ENCODE measurements around the gene SCAP. TPM values are rescaled to one million over a fixed set of nuclear protein-coding genes. Genes with fewer than 3 reads are reported as not detected.
A peak's percentile ranks its signal among the peaks of the same experiment; 100 is the strongest.

Gene SCAP
- total RNA-seq, 6 donors from 2014 or later, result 65.7 to 134 (median 81.8) TPM

GRCh38 chr3:47422743-47423142 lies 53.0 kb downstream of the SCAP start:
- no peak overlapping the region for H3K27ac ChIP-seq
- ATAC-seq (ENCODE audit: low FRiP score in 2 of 2), result no peak
- TF ChIP-seq, protein P1, sequence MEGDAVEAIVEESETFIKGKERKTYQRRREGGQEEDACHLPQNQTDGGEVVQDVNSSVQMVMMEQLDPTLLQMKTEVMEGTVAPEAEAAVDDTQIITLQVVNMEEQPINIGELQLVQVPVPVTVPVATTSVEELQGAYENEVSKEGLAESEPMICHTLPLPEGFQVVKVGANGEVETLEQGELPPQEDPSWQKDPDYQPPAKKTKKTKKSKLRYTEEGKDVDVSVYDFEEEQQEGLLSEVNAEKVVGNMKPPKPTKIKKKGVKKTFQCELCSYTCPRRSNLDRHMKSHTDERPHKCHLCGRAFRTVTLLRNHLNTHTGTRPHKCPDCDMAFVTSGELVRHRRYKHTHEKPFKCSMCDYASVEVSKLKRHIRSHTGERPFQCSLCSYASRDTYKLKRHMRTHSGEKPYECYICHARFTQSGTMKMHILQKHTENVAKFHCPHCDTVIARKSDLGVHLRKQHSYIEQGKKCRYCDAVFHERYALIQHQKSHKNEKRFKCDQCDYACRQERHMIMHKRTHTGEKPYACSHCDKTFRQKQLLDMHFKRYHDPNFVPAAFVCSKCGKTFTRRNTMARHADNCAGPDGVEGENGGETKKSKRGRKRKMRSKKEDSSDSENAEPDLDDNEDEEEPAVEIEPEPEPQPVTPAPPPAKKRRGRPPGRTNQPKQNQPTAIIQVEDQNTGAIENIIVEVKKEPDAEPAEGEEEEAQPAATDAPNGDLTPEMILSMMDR (IDR thresholded peaks at IDR 0.05), result no peak
- TF ChIP-seq POLR2A (IDR thresholded peaks at IDR 0.05), result no peak
- no peak for TF ChIP-seq EP300 (IDR thresholded peaks at IDR 0.05)
- TF ChIP-seq POLR2AphosphoS5 (IDR thresholded peaks at IDR 0.05), result no peak
- H3K4me1 ChIP-seq, result peaks cover 12 to 17% (median 13%) of the 10 kb centered on the region in 4 donors
- no peaks in the 10 kb centered on the region for H3K9me3 ChIP-seq
- DNase-seq, result no peak
- no peaks in the 10 kb centered on the region for H3K27me3 ChIP-seq
- WGBS, 2 donors, result 90 to 92% methylated on average over 9 of the region's 9 CpGs
- peaks cover 18 to 76% (median 48%) of the 10 kb centered on the region in 4 donors for H3K36me3 ChIP-seq
- H3K4me3 ChIP-seq, result no peak overlapping the region

GRCh38 chr3:47421741-47422649 lies 53.7 kb downstream of the SCAP start:
- peaks cover 12 to 17% (median 13%) of the 10 kb centered on the region in 4 donors for H3K4me1 ChIP-seq
- WGBS, 2 donors, result 68 to 80% methylated on average over 5 to 10 of the region's 13 CpGs
- no peak overlapping the region for H3K4me3 ChIP-seq
- ATAC-seq (ENCODE audit: low FRiP score in 2 of 2), result peak; percentile 12 to 18
- no peaks in the 10 kb centered on the region for H3K9me3 ChIP-seq
- DNase-seq, result peak; percentile 53 to 59
- peak overlapping the region; percentile 25 to 80 (median 63) for H3K27ac ChIP-seq
- H3K36me3 ChIP-seq, result peaks cover 20 to 74% (median 49%) of the 10 kb centered on the region in 4 donors
- no peaks in the 10 kb centered on the region for H3K27me3 ChIP-seq
- TF ChIP-seq, protein P1 (IDR thresholded peaks at IDR 0.05), result peak in 3 of 6 experiments; percentile 14 to 35 (median 23)
- TF ChIP-seq POLR2AphosphoS5 (IDR thresholded peaks at IDR 0.05), result no peak

DNA sequence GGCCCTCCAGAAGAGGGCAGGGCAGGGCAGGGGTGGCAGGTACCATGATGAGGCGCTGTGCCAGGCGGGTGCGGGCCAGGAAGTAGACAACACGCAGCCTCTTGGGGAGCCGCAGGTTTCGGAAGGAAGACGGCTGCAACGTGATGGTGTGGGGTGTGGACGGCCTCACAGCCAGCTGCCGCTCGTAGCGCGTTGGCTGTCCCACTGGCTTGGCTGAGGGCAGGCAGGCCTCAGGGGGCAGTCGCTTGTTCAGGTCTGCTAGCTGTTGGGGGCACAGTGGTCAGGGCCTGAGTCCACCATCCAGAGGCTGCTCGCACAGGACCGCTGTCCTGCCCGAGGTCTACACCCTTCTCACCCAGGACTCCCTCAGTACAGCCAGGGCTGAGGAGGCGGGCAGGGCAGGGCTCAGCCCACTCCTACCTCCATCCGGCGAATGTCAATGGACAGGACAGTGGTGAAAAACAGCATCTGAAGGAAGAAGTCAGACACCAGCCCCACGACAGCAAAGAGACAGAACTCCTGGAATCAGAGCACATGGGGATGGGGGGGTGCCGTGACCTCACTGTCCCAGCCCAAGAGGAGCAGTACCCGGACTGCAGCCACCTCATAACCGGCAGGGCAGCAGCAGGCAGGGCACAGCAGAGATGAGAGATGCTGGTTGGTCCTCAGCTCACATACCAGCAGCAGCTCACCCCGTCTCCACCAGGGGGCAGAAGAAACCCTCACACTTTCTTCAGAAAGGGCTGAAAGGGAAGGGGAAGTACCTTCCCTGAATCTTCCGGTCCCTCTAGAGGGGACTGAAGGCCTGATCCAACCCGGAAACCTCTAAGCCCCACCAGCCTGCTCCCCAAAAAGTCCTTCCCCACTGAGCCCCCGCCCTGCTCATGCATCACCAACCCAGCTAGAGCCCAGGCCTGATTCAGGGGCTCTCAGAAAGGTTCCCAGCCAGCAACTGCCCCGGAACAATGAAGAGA lies 54.9 kb downstream of the SCAP start:
- WGBS, 2 donors, result 70 to 71% methylated on average over 14 to 28 of the region's 29 CpGs
- no peak for TF ChIP-seq POLR2A (IDR thresholded peaks at IDR 0.05)
- TF ChIP-seq, protein P1 (IDR thresholded peaks at IDR 0.05), result peak; percentile 76 to 97 (median 94)
- TF ChIP-seq POLR2AphosphoS5 (IDR thresholded peaks at IDR 0.05), result no peak
- no peak for TF ChIP-seq EP300 (IDR thresholded peaks at IDR 0.05)
- peaks cover 21 to 73% (median 44%) of the 10 kb centered on the region in 4 donors for H3K36me3 ChIP-seq
- H3K27ac ChIP-seq, result peak overlapping the region; percentile 25 to 80 (median 63)
- H3K4me3 ChIP-seq, result no peak overlapping the region
- peak; percentile 89 to 91 for ATAC-seq (ENCODE audit: low FRiP score in 2 of 2)
- H3K27me3 ChIP-seq, result no peaks in the 10 kb centered on the region
- H3K4me1 ChIP-seq, result peaks cover 12 to 17% (median 13%) of the 10 kb centered on the region in 4 donors
- DNase-seq, result peak; percentile 80 to 83
- H3K9me3 ChIP-seq, result no peaks in the 10 kb centered on the region

GRCh38 chr3:47420044-47420430 lies 55.7 kb downstream of the SCAP start:
- peaks cover 18 to 73% (median 46%) of the 10 kb centered on the region in 4 donors for H3K36me3 ChIP-seq
- H3K27me3 ChIP-seq, result no peaks in the 10 kb centered on the region
- no peak for TF ChIP-seq EP300 (IDR thresholded peaks at IDR 0.05)
- TF ChIP-seq POLR2A (IDR thresholded peaks at IDR 0.05), result no peak
- TF ChIP-seq POLR2AphosphoS5 (IDR thresholded peaks at IDR 0.05), result no peak
- TF ChIP-seq, protein P1 (IDR thresholded peaks at IDR 0.05), result no peak
- DNase-seq (no peak), ATAC-seq (ENCODE audit: low FRiP score in 2 of 2) (no peak)
- no peak overlapping the region for H3K27ac ChIP-seq
- H3K9me3 ChIP-seq, result no peaks in the 10 kb centered on the region
- H3K4me3 ChIP-seq, result no peak overlapping the region
- WGBS, 2 donors, result 95 to 100% methylated on average over 1 to 5 of the region's 5 CpGs
- H3K4me1 ChIP-seq, result peaks cover 12 to 17% (median 13%) of the 10 kb centered on the region in 4 donors
